Spleen (tissue), 7 donors: Measurements from ENCODE around the gene ZRANB1.

Experiments
- POLR2A ChIP-seq, 3 donors: fragments of 450-650 bp; IDR thresholded peaks; one replicate each; pipeline ENCODE4 v1.5.1; 2017; ENCODE audit warnings: antibody characterized with exemption in 3 of 3, mild to moderate bottlenecking in 1 of 3
- TF ChIP-seq, protein P1 (sequence below), 11 experiments: fragments of 200-600 bp in 7 of 11; fragments of 450-650 bp in 4 of 11; sonication (generic) in 4 of 11; IDR thresholded peaks in 8 of 11; conservative IDR thresholded peaks in 3 of 11; 1 replicate in 7 of 11; 2 replicates in 4 of 11; pipeline versions ENCODE4 v1.4.0 to v1.8.0; 2016 to 2021; ENCODE audit warnings: antibody characterized with exemption in 11 of 11, inconsistent platforms in 4 of 11, mild to moderate bottlenecking in 1 of 11
- donor health status: DM: no; HTN: no; CAD: no; lungs with moderate emphysema.
- donor health status: DM: no; HTN: no; CAD: no.
- donor health status: DM: no; HTN: no; CAD: no.

DNA sequence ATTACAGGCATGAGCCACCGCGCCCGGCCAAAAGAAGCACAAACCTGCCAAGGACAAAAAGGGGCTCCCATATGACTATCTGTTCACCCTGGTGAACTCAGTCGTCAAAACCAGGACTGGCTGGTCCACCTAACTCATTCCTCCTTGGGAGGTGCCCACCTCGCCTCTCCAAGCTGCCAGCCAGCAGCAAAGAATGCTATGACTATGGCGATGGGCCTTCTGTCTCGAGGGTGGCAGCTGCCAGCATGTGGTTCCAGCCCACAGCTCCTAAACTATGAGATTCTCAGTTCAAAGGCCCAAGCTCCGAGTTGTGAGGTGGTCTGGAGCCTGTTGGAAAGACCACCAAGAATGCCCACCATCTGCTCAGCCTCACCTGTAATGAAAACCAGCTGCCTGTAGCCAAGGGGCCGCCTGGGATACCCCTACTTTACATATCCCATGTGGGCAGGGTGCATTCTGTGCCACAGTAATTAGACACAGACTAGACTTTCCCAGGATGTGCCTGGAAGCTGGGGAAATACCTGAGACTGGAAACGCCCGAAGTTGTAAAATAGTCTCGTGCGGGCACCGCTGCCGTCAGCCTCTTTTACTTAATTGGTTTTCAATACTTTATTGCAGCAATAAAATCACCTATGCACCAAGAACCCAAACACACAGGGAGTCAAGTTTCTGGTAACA is 71.1 kb downstream of the ZRANB1 start:
- TF ChIP-seq, protein P1, sequence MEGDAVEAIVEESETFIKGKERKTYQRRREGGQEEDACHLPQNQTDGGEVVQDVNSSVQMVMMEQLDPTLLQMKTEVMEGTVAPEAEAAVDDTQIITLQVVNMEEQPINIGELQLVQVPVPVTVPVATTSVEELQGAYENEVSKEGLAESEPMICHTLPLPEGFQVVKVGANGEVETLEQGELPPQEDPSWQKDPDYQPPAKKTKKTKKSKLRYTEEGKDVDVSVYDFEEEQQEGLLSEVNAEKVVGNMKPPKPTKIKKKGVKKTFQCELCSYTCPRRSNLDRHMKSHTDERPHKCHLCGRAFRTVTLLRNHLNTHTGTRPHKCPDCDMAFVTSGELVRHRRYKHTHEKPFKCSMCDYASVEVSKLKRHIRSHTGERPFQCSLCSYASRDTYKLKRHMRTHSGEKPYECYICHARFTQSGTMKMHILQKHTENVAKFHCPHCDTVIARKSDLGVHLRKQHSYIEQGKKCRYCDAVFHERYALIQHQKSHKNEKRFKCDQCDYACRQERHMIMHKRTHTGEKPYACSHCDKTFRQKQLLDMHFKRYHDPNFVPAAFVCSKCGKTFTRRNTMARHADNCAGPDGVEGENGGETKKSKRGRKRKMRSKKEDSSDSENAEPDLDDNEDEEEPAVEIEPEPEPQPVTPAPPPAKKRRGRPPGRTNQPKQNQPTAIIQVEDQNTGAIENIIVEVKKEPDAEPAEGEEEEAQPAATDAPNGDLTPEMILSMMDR (IDR thresholded peaks at IDR 0.05 in 8 of 11, conservative IDR thresholded peaks at IDR 0.05 in 3 of 11), result no peak
- no peak for TF ChIP-seq POLR2A (IDR thresholded peaks at IDR 0.05)
